Tibial artery (tissue), 4 donors: ENCODE data around the gene TFG.

Experiments used
- DNase-seq, 2 donors: peaks; one replicate each; pipeline ENCODE4 v3.0.0-alpha.2; 2019
- H3K27ac ChIP-seq, 2 donors: fragments of 200-600 bp; sonication (generic) in 1 of 2; 1 replicate in 1 of 2; 2 replicates in 1 of 2; pipeline ENCODE4 v1.5.1; 2018 to 2019; ENCODE audit warnings: mild to moderate bottlenecking in 1 of 2
- H3K27me3 ChIP-seq, 2 donors: fragments of 200-600 bp; sonication (generic) in 1 of 2; one replicate each; pipeline versions ENCODE4 v1.5.1 to v1.6.0; 2016 to 2019
- H3K36me3 ChIP-seq, 3 donors: fragments of 200-600 bp; sonication (generic) in 2 of 3; one replicate each; pipeline ENCODE4 v1.5.1; 2016 to 2019; ENCODE audit warnings: mild to moderate bottlenecking in 2 of 3
- H3K4me1 ChIP-seq, 4 donors: fragments of 200-600 bp; sonication (generic) in 2 of 4; 1 replicate in 3 of 4; 2 replicates in 1 of 4; pipeline ENCODE4 v1.5.1; 2016 to 2019
- H3K4me3 ChIP-seq, 2 donors: fragments of 200-600 bp; sonication (generic) in 1 of 2; 1 replicate in 1 of 2; 2 replicates in 1 of 2; pipeline ENCODE4 v1.5.1; 2018 to 2019; ENCODE audit warnings: mild to moderate bottlenecking in 2 of 2
- H3K9me3 ChIP-seq, 3 donors: fragments of 200-600 bp; sonication (generic) in 1 of 3; one replicate each; pipeline ENCODE4 v1.5.1; 2016 to 2019
- CTCF ChIP-seq, 2 experiments: fragments of 200-600 bp in 1 of 2; fragments of 450-650 bp in 1 of 2; IDR thresholded peaks; one replicate each; pipeline ENCODE4 v1.5.1; 2017 to 2019; ENCODE audit warnings: antibody characterized with exemption in 2 of 2, mild to moderate bottlenecking in 1 of 2, moderate library complexity in 1 of 2
- intact Hi-C: fragments of 100-400 bp; cut with DNase I; formaldehyde crosslinking; loops from one replicate; pipeline ENCODE4 v1.15.0; 2023; ENCODE audit warnings: low total_unique reads

TFG gene

GRCh38 chr3:100776097-100776729 is 66.9 kb downstream of the TFG start:
- Histone ChIP-seq H3K9me3 (no peaks in the 10 kb centered on the region), H3K4me1 (no peaks in the 10 kb centered on the region), H3K27me3 (no peaks in the 10 kb centered on the region), H3K4me3 (no peak overlapping the region), H3K36me3 (peaks cover 19 to 35% (median 35%) of the 10 kb centered on the region in 3 donors), H3K27ac (no peak overlapping the region)
- DNase-seq: no peak
- no peak for TF ChIP-seq CTCF (IDR thresholded peaks at IDR 0.05)
- intact Hi-C loops: no loop called here

DNA sequence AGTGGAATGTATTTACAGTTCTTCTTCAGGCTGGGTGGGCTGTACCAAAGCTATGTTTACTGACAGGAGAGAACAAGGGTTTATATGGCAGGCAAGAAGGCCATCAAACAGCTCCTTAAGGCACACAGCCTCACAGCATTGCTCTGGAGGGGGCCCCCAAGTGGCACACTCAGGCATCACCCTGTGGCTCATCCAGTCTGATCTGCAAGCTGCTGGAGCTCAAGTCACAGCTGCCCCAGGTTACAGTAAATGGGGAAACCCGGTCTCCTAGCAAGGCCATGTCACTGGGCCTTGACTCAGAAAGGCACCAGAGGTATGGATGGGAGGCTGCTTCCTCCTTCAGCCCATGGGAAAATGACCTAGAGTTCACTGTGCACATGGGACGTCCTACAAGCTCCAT is 67.5 kb downstream of the TFG start:
- Histone ChIP-seq H3K36me3 (peaks cover 19 to 35% (median 35%) of the 10 kb centered on the region in 3 donors), H3K4me3 (no peak overlapping the region), H3K27me3 (no peaks in the 10 kb centered on the region), H3K4me1 (no peaks in the 10 kb centered on the region), H3K27ac (no peak overlapping the region), H3K9me3 (no peaks in the 10 kb centered on the region)
- TF ChIP-seq CTCF (IDR thresholded peaks at IDR 0.05): no peak
- intact Hi-C loops: no loop called here
- DNase-seq: no peak

DNA sequence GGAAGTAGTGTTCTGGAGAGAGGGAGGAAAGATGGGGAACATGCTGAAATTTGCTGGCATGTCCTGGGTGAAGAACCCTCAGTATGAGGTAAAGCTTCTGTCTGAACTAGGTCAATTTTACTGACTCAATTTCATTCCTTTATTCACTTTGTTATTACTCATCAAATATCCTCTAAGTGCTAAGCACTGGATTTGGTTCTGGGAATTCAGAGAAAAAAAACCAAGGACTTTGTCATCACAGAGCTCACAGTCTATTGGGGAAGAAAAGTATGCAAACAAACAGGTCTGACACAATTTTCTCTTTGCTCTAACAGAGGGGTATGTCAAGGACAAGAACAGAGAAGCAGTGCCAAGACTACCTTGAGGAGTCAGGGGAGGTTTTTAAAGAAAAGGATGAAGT is 68.0 kb downstream of the TFG start:
- H3K9me3 ChIP-seq: no peaks in the 10 kb centered on the region
- H3K4me3 ChIP-seq: no peak overlapping the region
- H3K36me3 ChIP-seq: peaks cover 19 to 35% (median 35%) of the 10 kb centered on the region in 3 donors
- peaks cover 0 to under 1% (median under 1%) of the 10 kb centered on the region in 4 donors for H3K4me1 ChIP-seq
- H3K27me3 ChIP-seq: no peaks in the 10 kb centered on the region
- TF ChIP-seq CTCF (IDR thresholded peaks at IDR 0.05): no peak
- no peak for DNase-seq
- intact Hi-C loops: no loop called here
- no peak overlapping the region for H3K27ac ChIP-seq

DNA sequence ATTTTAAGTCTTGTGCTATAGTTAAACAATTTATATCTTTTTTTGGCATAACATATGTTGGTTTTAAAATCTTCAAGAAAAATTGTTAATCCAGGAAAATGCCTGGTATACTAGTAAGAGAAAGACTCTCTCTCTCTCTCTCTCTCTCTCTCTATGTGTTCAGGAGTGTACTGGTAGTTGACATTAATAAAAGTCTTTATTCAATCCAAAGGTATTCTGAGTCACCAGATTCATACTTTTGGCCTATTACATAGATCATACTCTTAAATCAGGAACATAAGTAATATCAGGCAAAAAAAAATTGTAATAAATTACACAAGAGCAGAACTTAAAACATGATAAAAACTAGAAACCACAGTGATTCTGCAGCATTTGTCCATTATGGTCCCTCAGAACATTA is 70.2 kb downstream of the TFG start:
- H3K36me3 ChIP-seq: peaks cover 15 to 26% (median 21%) of the 10 kb centered on the region in 3 donors
- no peaks in the 10 kb centered on the region for H3K9me3 ChIP-seq
- intact Hi-C loops: no loop called here
- no peak for DNase-seq
- H3K27ac ChIP-seq: no peak overlapping the region
- H3K4me1 ChIP-seq: peaks cover 0 to 13% (median 5%) of the 10 kb centered on the region in 4 donors
- no peak overlapping the region for H3K4me3 ChIP-seq
- no peak for TF ChIP-seq CTCF (IDR thresholded peaks at IDR 0.05)
- no peaks in the 10 kb centered on the region for H3K27me3 ChIP-seq

DNA sequence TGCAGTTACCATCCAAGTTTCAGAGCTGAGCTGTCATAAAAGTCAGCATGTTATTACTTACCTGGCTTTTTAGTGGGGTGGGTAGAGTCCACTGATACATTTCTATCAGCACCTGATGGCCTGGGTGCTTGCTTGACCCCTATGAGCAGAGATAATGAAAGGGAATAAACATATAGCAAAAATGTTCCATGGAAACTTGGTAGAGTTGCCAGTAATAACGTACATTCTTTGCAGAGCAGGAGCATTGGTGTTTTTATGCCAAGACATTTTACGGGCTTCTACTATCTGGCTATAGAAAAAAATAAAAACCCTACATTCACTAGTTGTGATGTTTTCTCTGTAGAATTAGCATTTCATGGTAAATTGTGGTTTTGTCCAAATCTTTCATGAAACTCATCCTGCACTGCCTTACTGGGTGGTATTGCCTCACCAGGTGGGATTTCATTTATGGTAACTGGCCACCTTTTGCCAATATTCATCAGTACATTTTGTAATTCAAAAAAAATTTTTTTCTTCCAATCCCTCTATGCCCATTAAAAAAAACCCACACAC is 70.9 kb downstream of the TFG start:
- no peak for TF ChIP-seq CTCF (IDR thresholded peaks at IDR 0.05)
- Histone ChIP-seq H3K36me3 (peaks cover 12 to 26% (median 20%) of the 10 kb centered on the region in 3 donors), H3K9me3 (no peaks in the 10 kb centered on the region), H3K4me1 (peaks cover 0 to 13% (median 5%) of the 10 kb centered on the region in 4 donors), H3K4me3 (no peak overlapping the region), H3K27me3 (no peaks in the 10 kb centered on the region), H3K27ac (no peak overlapping the region)
- no peak for DNase-seq
- intact Hi-C loops: no loop called here
